WTC11 (cell line): ENCODE results near the gene ADM. TPM values are rescaled to one million over a fixed set of nuclear protein-coding genes. Genes with fewer than 3 reads are reported as not detected.

ENCODE experiments used
- ATAC-seq: fragments of 200-7000 bp; cut with Tn5 transposase; 2 replicates; pipeline ENCODE4 v1.10.0; 2021; ENCODE audit warnings: mild to moderate bottlenecking, moderate library complexity
- CTCF ChIA-PET: fragments of 300-600 bp; sonication (Branson Sonifier 250); formaldehyde crosslinking; loops from one replicate; lab custom pipeline; 2021; ENCODE audit warnings: antibody characterized with exemption; lab: Charles Lee
- POLR2A ChIA-PET: fragments of 350-600 bp; sonication (Branson Sonifier 250); formaldehyde crosslinking; loops from one replicate; lab custom pipeline; 2021; ENCODE audit warnings: antibody characterized with exemption; lab: Charles Lee
- DNase-seq: peaks from one replicate; pipeline ENCODE4 v3.0.0; 2021; ENCODE audit warnings: low spot score
- H3K27ac Mint-ChIP-seq: 2 replicates; pipeline ENCODE4 v1.8.0; 2021; ENCODE audit warnings: mixed read lengths
- H3K27me3 Mint-ChIP-seq: 2 replicates; pipeline ENCODE4 v1.8.0; 2021; ENCODE audit warnings: low read depth, mild to moderate bottlenecking, moderate library complexity, mixed read lengths
- H3K36me3 Mint-ChIP-seq: 2 replicates; pipeline ENCODE4 v1.8.0; 2021; ENCODE audit warnings: mixed read lengths
- H3K4me1 Mint-ChIP-seq: 2 replicates; pipeline ENCODE4 v1.8.0; 2022; ENCODE audit warnings: mixed read lengths
- H3K4me3 Mint-ChIP-seq: 2 replicates; pipeline ENCODE4 v1.8.0; 2021; ENCODE audit warnings: mild to moderate bottlenecking, moderate library complexity, mixed read lengths
- H3K9me3 Mint-ChIP-seq: 2 replicates; pipeline ENCODE4 v1.8.0; 2021; ENCODE audit warnings: mixed read lengths
- AR ChIP-seq: fragments of 250-450 bp; sonication (Bioruptor Pico); IDR thresholded peaks from 2 replicates; pipeline ENCODE4 v1.9.0; 2021; ENCODE audit warnings: mild to moderate bottlenecking
- ATF1 ChIP-seq: sonication (generic); formaldehyde crosslinking; IDR thresholded peaks from 2 replicates; pipeline ENCODE4 v1.8.1; 2023; ENCODE audit warnings: mild to moderate bottlenecking, moderate library complexity, missing genetic modification reagents
- ATF2 ChIP-seq: sonication (generic); formaldehyde crosslinking; IDR thresholded peaks from 2 replicates; pipeline ENCODE4 v1.8.1; 2022; ENCODE audit warnings: low read depth, missing genetic modification reagents, borderline replicate concordance
- E2F1 ChIP-seq: sonication (generic); formaldehyde crosslinking; IDR thresholded peaks from 2 replicates; pipeline ENCODE4 v1.8.0; 2022; ENCODE audit warnings: mild to moderate bottlenecking, missing genetic modification reagents
- EMX1 ChIP-seq: fragments of 250-450 bp; sonication (Bioruptor Pico); IDR thresholded peaks from 2 replicates; pipeline ENCODE4 v1.8.0; 2021; ENCODE audit warnings: mild to moderate bottlenecking
- ESRRA ChIP-seq: sonication (generic); formaldehyde crosslinking; IDR thresholded peaks from 2 replicates; pipeline ENCODE4 v1.8.1; 2022; ENCODE audit warnings: mild to moderate bottlenecking, missing genetic modification reagents, borderline replicate concordance
- ETV6 ChIP-seq: sonication (generic); formaldehyde crosslinking; IDR thresholded peaks from 2 replicates; pipeline ENCODE4 v1.8.1; 2022; ENCODE audit warnings: mild to moderate bottlenecking, missing genetic modification reagents
- FOXP1 ChIP-seq: sonication (generic); formaldehyde crosslinking; IDR thresholded peaks from 2 replicates; pipeline ENCODE4 v1.8.0; 2022; ENCODE audit warnings: missing genetic modification reagents, mild to moderate bottlenecking, moderate library complexity, borderline replicate concordance
- GRHL2 ChIP-seq: fragments of 250-450 bp; sonication (Bioruptor Pico); IDR thresholded peaks from 2 replicates; pipeline ENCODE4 v1.8.0; 2022; ENCODE audit warnings: mild to moderate bottlenecking, moderate library complexity; ENCODE audit not compliant: insufficient replicate concordance, severe bottlenecking
- HMGA2 ChIP-seq: fragments of 250-450 bp; sonication (Bioruptor Pico); IDR thresholded peaks from 2 replicates; pipeline ENCODE4 v1.4.0; 2021; ENCODE audit warnings: mild to moderate bottlenecking, moderate library complexity
- HMGXB4 ChIP-seq: sonication (generic); formaldehyde crosslinking; IDR thresholded peaks from 2 replicates; pipeline ENCODE4 v1.8.1; 2023; ENCODE audit warnings: mild to moderate bottlenecking, moderate library complexity, missing genetic modification reagents
- IRF2 ChIP-seq: sonication (generic); formaldehyde crosslinking; IDR thresholded peaks from 2 replicates; pipeline ENCODE4 v1.8.0; 2022; ENCODE audit warnings: low read depth, missing genetic modification reagents, borderline replicate concordance
- JAZF1 ChIP-seq: fragments of 250-450 bp; sonication (Bioruptor Pico); IDR thresholded peaks from 2 replicates; pipeline ENCODE4 v1.9.0; 2021; ENCODE audit warnings: moderate library complexity, mild to moderate bottlenecking, inconsistent platforms
- MYBL2 ChIP-seq: sonication (generic); formaldehyde crosslinking; IDR thresholded peaks from 2 replicates; pipeline ENCODE4 v1.8.1; 2023; ENCODE audit warnings: mild to moderate bottlenecking, moderate library complexity, missing genetic modification reagents
- NFATC4 ChIP-seq: fragments of 250-450 bp; sonication (Bioruptor Pico); IDR thresholded peaks from 2 replicates; pipeline ENCODE4 v1.9.0; 2021; ENCODE audit warnings: mild to moderate bottlenecking
- NFYB ChIP-seq: sonication (generic); formaldehyde crosslinking; conservative IDR thresholded peaks from 2 replicates; pipeline ENCODE4 v1.8.0; 2022; ENCODE audit warnings: low read depth, missing genetic modification reagents
- PRRX2 ChIP-seq: fragments of 250-450 bp; sonication (Bioruptor Pico); IDR thresholded peaks from 2 replicates; pipeline ENCODE4 v1.8.0; 2021; ENCODE audit warnings: mild to moderate bottlenecking
- RORB ChIP-seq: fragments of 250-450 bp; sonication (Bioruptor Pico); IDR thresholded peaks from 2 replicates; pipeline ENCODE4 v1.9.0; 2021; ENCODE audit warnings: mild to moderate bottlenecking
- SMAD3 ChIP-seq: sonication (generic); formaldehyde crosslinking; IDR thresholded peaks from 2 replicates; pipeline ENCODE4 v1.8.0; 2022; ENCODE audit warnings: missing genetic modification reagents, mild to moderate bottlenecking, borderline replicate concordance
- USF1 ChIP-seq: sonication (generic); formaldehyde crosslinking; IDR thresholded peaks from 2 replicates; pipeline ENCODE4 v1.8.0; 2022; ENCODE audit warnings: mild to moderate bottlenecking, missing genetic modification reagents
- ZBTB21 ChIP-seq: sonication (generic); formaldehyde crosslinking; IDR thresholded peaks from 2 replicates; pipeline ENCODE4 v1.8.1; 2023; ENCODE audit warnings: mild to moderate bottlenecking, missing genetic modification reagents, borderline replicate concordance
- ZNF121 ChIP-seq: sonication (generic); formaldehyde crosslinking; IDR thresholded peaks from 2 replicates; pipeline ENCODE4 v1.8.0; 2023; ENCODE audit warnings: missing genetic modification reagents
- ZNF416 ChIP-seq: fragments of 250-450 bp; sonication (Bioruptor Pico); IDR thresholded peaks from 2 replicates; pipeline ENCODE4 v1.9.0; 2021; ENCODE audit warnings: mild to moderate bottlenecking, inconsistent platforms
- ZNF671 ChIP-seq: fragments of 250-450 bp; sonication (Bioruptor Pico); IDR thresholded peaks from 2 replicates; pipeline ENCODE4 v1.8.0; 2021; ENCODE audit warnings: mild to moderate bottlenecking
- total RNA-seq: library from RNA; stranded (reverse); gene quantifications from 3 replicates; pipeline ENCODE4 v1.2.3, GENCODE V29; 2021

Gene ADM
- total RNA-seq, 1 experiment from 2014 or later = 18.7 TPM

- H3K4me1 Mint-ChIP-seq = peaks cover 23% of the 10 kb centered on the region
- peaks cover 12% of the 10 kb centered on the region for H3K36me3 Mint-ChIP-seq
- TF ChIP-seq ESRRA (CRISPR knock-in tag) (no peak), JAZF1 (CRISPR knock-in tag) (no peak), USF1 (CRISPR knock-in tag) (no peak), RORB (CRISPR knock-in tag) (no peak), ETV6 (no peak), GRHL2 (CRISPR knock-in tag) (no peak), EMX1 (CRISPR knock-in tag) (no peak), FOXP1 (CRISPR knock-in tag) (no peak), HMGXB4 (CRISPR knock-in tag) (no peak), ZNF416 (CRISPR knock-in tag) (no peak), ATF2 (CRISPR knock-in tag) (no peak), ZNF121 (CRISPR knock-in tag) (no peak), ZNF671 (CRISPR knock-in tag) (no peak), PRRX2 (CRISPR knock-in tag) (no peak)
- TF ChIP-seq, all 79 proteins: peak for 0
- peaks cover 17% of the 10 kb centered on the region for H3K9me3 Mint-ChIP-seq
- ATAC-seq = no peak
- ChIA-PET CTCF (no interaction called here), POLR2A (no interaction called here)
- H3K4me3 Mint-ChIP-seq = no peak overlapping the region
- H3K27ac Mint-ChIP-seq = no peak overlapping the region
- DNase-seq = no peak
- peaks cover 3% of the 10 kb centered on the region; the same call in 1 of the 2 replicates for H3K27me3 Mint-ChIP-seq
These were observed 25.1 kb downstream of the ADM start for GRCh38 chr11:10329935-10330334.

GRCh38 chr11:10331548-10332289 is 26.8 kb downstream of the ADM start:
- Mint-ChIP-seq H3K27me3 (peaks cover 3% of the 10 kb centered on the region; the same call in 1 of the 2 replicates), H3K27ac (no peak overlapping the region), H3K36me3 (peaks cover 12% of the 10 kb centered on the region), H3K4me3 (no peak overlapping the region), H3K9me3 (peaks cover 10% of the 10 kb centered on the region), H3K4me1 (peaks cover 9% of the 10 kb centered on the region)
- POLR2A ChIA-PET = interaction anchor here (0.6 kb wide), 1 partner anchor 170 kb away, joined by 3 read pairs; no protein-coding TSS in a partner anchor
- TF ChIP-seq ZBTB21 (no peak), NFATC4 (CRISPR knock-in tag) (no peak), MYBL2 (CRISPR knock-in tag) (no peak), SMAD3 (CRISPR knock-in tag) (no peak), NFYB (CRISPR knock-in tag) (no peak)
- ATAC-seq (no peak), DNase-seq (no peak)
- CTCF ChIA-PET = no interaction called here

- POLR2A ChIA-PET = no interaction called here
- CTCF ChIA-PET = interaction anchor here (1.1 to 1.4 kb wide), 2 partner anchors 33 to 575 kb away, joined by 3 to 4 read pairs; no protein-coding TSS in a partner anchor
- ATAC-seq = no peak
- TF ChIP-seq ATF1 (CRISPR knock-in tag) (no peak), E2F1 (CRISPR knock-in tag) (no peak), HMGA2 (no peak), IRF2 (CRISPR knock-in tag) (no peak), AR (CRISPR knock-in tag) (no peak), ZNF121 (CRISPR knock-in tag) (no peak)
These were observed 28.6 kb downstream of the ADM start for GRCh38 chr11:10333490-10333889.

More at GRCh38 chr11:10333490-10333889, 28.6 kb downstream of the ADM start:
- H3K27ac Mint-ChIP-seq = no peak overlapping the region
- H3K36me3 Mint-ChIP-seq = peaks cover 12% of the 10 kb centered on the region
- peaks cover 3% of the 10 kb centered on the region; the same call in 1 of the 2 replicates for H3K4me1 Mint-ChIP-seq
- peaks cover 3% of the 10 kb centered on the region; the same call in 1 of the 2 replicates for H3K27me3 Mint-ChIP-seq
- DNase-seq = no peak
- H3K4me3 Mint-ChIP-seq = no peak overlapping the region
- peaks cover 10% of the 10 kb centered on the region for H3K9me3 Mint-ChIP-seq
